ENCODE data around the gene BCL6. TPM values are rescaled to one million over a fixed set of nuclear protein-coding genes. Genes with fewer than 3 reads are reported as not detected.

BCL6 gene
- total and polyA plus RNA-seq, 2 donors (not counting 3 experiments of a cell fraction or from before 2014, with no cell fraction given): 6.9 to 12.1 TPM

DNA sequence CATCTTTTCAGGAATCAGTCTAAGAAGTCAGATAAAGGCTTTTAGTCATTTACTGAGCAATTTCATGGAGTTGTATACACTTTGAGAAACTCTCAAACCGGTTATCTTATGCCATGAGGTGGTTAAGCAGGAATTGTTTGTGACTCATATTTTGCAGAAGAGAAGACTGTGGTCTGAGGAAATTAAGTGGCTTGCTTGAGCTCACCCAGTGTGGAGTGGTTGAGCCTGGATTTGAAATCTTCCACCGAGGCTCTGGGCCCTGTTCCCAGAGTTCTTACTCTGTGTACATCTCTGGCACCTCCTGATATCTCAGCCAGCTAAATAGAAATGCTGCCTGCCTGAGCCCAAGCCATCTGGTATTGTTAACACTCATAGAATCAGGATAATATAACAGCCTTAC is 37.8 kb upstream of the BCL6 start:
- POLR2A ChIA-PET: no interaction called here

More for the DNA sequence above, 37.8 kb upstream of the BCL6 start:
- intact Hi-C loops (cut with micrococcal nuclease): no loop called here
- Histone ChIP-seq H3K27me3 (ENCODE audit: control insufficient read depth in 2 of 2, insufficient read depth in 2 of 2, low read length in 2 of 2) (peaks cover 0 to 7% of the 10 kb centered on the region in 2 experiments), H3K79me2 (ENCODE audit: control insufficient read depth, insufficient read depth, low read length) (no peaks in the 10 kb centered on the region), H3K36me3 (ENCODE audit: control insufficient read depth in 2 of 2, extremely low read depth in 1 of 2, insufficient read depth in 2 of 2, low read length in 2 of 2) (no peaks in the 10 kb centered on the region), H3K9ac (replicated peaks; ENCODE audit: extremely low read depth, insufficient read depth, low read length) (no peak overlapping the region), H3K4me2 (ENCODE audit: insufficient read depth, low read length) (no peak overlapping the region), H3K9me1 (replicated peaks; ENCODE audit: control insufficient read depth, extremely low read depth, insufficient read depth, low read length) (no peaks in the 10 kb centered on the region), H3K27ac (ENCODE audit: insufficient read depth, low read depth, low read length) (no peak overlapping the region), H3K4me3 (replicated peaks in 1 of 3; ENCODE audit: insufficient read depth in 1 of 3, low read depth in 1 of 3, low read length in 3 of 3) (no peak overlapping the region), H3K9me3 (replicated peaks; ENCODE audit: control insufficient read depth, insufficient read depth, low read length) (no peaks in the 10 kb centered on the region), H4K20me1 (replicated peaks; ENCODE audit: control insufficient read depth, extremely low read depth, insufficient read depth, low read length) (no peaks in the 10 kb centered on the region), H2AFZ (ENCODE audit: low read depth, low read length) (no peak overlapping the region), H3K4me1 (ENCODE audit: control insufficient read depth, extremely low read depth, insufficient read depth, low read length) (no peaks in the 10 kb centered on the region)
- no TSS peak for BruUV-seq (replicated peaks)
- TF ChIP-seq MAX (IDR thresholded peaks at IDR 0.05; ENCODE audit: insufficient read depth, insufficient read length) (no peak), FOS (IDR thresholded peaks at IDR 0.05; ENCODE audit: borderline replicate concordance, insufficient read depth, low read length) (no peak), POLR2A (IDR thresholded peaks at IDR 0.05; ENCODE audit: low read depth, low read length) (no peak), MYC (IDR thresholded peaks at IDR 0.05; ENCODE audit: low read depth, low read length) (no peak), POLR2AphosphoS5 (IDR thresholded peaks at IDR 0.05; ENCODE audit: insufficient read depth, low read depth, low read length) (no peak), EZH2 (IDR thresholded peaks at IDR 0.05; ENCODE audit: borderline replicate concordance, low read depth, low read length, severe bottlenecking) (no peak), JUN (IDR thresholded peaks at IDR 0.05; ENCODE audit: borderline replicate concordance, insufficient read depth, insufficient read length, low read depth) (no peak), GATA2 (IDR thresholded peaks at IDR 0.05; ENCODE audit: insufficient read depth, insufficient read length, low read depth, low read length) (no peak), CTCF (IDR thresholded peaks at IDR 0.05; ENCODE audit: extremely low read depth in 1 of 2, insufficient read depth in 1 of 2, low read depth in 1 of 2, low read length in 2 of 2) (no peak)
- DNase-seq (ENCODE audit: low read depth, low spot score) (no peak), FAIRE-seq (no peak)
- CTCF ChIA-PET: no interaction called here
- dilution Hi-C loops (cut with MboI; ENCODE audit: extremely low pct_ligation_motif_present, low sequenced_read_pairs): no loop called here

Data from endothelial cell of umbilical vein (primary cell).